Karpas-422 (cell line): Measurements from ENCODE around the gene VAT1L. TPM values are rescaled to one million over a fixed set of nuclear protein-coding genes. Genes with fewer than 3 reads are reported as not detected.
A peak's percentile ranks its signal among the peaks of the same experiment; 100 is the strongest.
"Not testable (repeated sequence)": the region's sequence is repeated elsewhere in the genome, so short reads cannot be mapped to it uniquely, and the experiment has no call there.

Experiments used
- DNase-seq: peaks from one replicate; pipeline ENCODE4 v3.0.0-alpha.2; 2015
- H2AFZ ChIP-seq: fragments of 200-600 bp; sonication (generic); 2 replicates; pipeline ENCODE4 v1.6.1; 2014; ENCODE audit warnings: antibody characterized with exemption, low read length, mixed read lengths
- H3K27ac ChIP-seq: fragments of 200-600 bp; sonication (generic); 2 replicates; pipeline ENCODE4 v1.5.1; 2014; ENCODE audit warnings: mild to moderate bottlenecking, low read length, moderate library complexity
- H3K27me3 ChIP-seq: fragments of 200-600 bp; sonication (generic); 2 replicates; pipeline ENCODE4 v1.6.1; 2014; ENCODE audit warnings: low read length, mixed read lengths
- H3K36me3 ChIP-seq: fragments of 200-600 bp; sonication (generic); 2 replicates; pipeline ENCODE4 v1.6.1; 2014; ENCODE audit warnings: low read length, mixed read lengths; ENCODE audit not compliant: insufficient read depth
- H3K4me1 ChIP-seq: fragments of 200-600 bp; sonication (generic); 2 replicates; pipeline ENCODE4 v1.6.1; 2014; ENCODE audit warnings: mild to moderate bottlenecking, low read length, mixed read lengths
- H3K4me2 ChIP-seq: fragments of 200-600 bp; sonication (generic); 2 replicates; pipeline ENCODE4 v1.6.1; 2014; ENCODE audit warnings: low read length, low read depth, mild to moderate bottlenecking; ENCODE audit not compliant: poor library complexity, severe bottlenecking
- H3K4me3 ChIP-seq: fragments of 200-600 bp; sonication (generic); 2 replicates; pipeline ENCODE4 v1.5.1; 2014; ENCODE audit warnings: mild to moderate bottlenecking, antibody characterized with exemption, low read length, mixed read lengths
- H3K79me2 ChIP-seq: fragments of 200-600 bp; sonication (generic); 2 replicates; pipeline ENCODE4 v1.6.1; 2014; ENCODE audit warnings: mild to moderate bottlenecking, low read length, mixed read lengths
- H3K9ac ChIP-seq: fragments of 200-600 bp; sonication (generic); 2 replicates; pipeline ENCODE4 v1.6.0; 2014; ENCODE audit warnings: low read length
- H3K9me2 ChIP-seq: fragments of 200-600 bp; sonication (generic), shearing (Covaris generic); replicated peaks from 2 replicates; pipeline ENCODE4 v1.6.0; 2014; ENCODE audit warnings: mild to moderate bottlenecking, low read length, moderate library complexity; ENCODE audit not compliant: insufficient read depth
- H3K9me3 ChIP-seq: fragments of 300-700, 200-600 bp; sonication (generic); 2 replicates; pipeline ENCODE4 v1.6.1; 2014; ENCODE audit warnings: low read length, mixed read lengths
- H4K20me1 ChIP-seq: fragments of 200-600 bp; sonication (generic); 2 replicates; pipeline ENCODE4 v1.6.1; 2014; ENCODE audit warnings: mild to moderate bottlenecking, antibody characterized with exemption, low read length, low read depth; ENCODE audit not compliant: insufficient read depth
- total RNA-seq: library from RNA; depleted of rRNA; stranded (reverse); fragments of >200 nt; shearing (Covaris generic); gene quantifications from 2 replicates; pipeline ENCODE4 v1.2.3, GENCODE V29; 2014; ENCODE audit warnings: low replicate concordance

VAT1L gene
- total RNA-seq, 1 experiment from 2014 or later, result 5.1 TPM

- Histone ChIP-seq H3K9ac (no peak overlapping the region), H3K4me1 (peaks cover 10% of the 10 kb centered on the region), H3K9me3 (no peaks in the 10 kb centered on the region), H3K36me3 (no peaks in the 10 kb centered on the region), H3K27me3 (no peaks in the 10 kb centered on the region), H3K9me2 (no peaks in the 10 kb centered on the region), H3K27ac (no peak overlapping the region), H4K20me1 (no peaks in the 10 kb centered on the region), H3K4me3 (no peak overlapping the region), H3K79me2 (no peaks in the 10 kb centered on the region), H2AFZ (no peak overlapping the region), H3K4me2 (no peak overlapping the region)
- DNase-seq, result no peak
These were observed 197.8 kb downstream of the VAT1L start for GRCh38 chr16:77986011-77986740.

GRCh38 chr16:77987810-77988209 lies 199.4 kb downstream of the VAT1L start:
- DNase-seq, result no peak

DNA sequence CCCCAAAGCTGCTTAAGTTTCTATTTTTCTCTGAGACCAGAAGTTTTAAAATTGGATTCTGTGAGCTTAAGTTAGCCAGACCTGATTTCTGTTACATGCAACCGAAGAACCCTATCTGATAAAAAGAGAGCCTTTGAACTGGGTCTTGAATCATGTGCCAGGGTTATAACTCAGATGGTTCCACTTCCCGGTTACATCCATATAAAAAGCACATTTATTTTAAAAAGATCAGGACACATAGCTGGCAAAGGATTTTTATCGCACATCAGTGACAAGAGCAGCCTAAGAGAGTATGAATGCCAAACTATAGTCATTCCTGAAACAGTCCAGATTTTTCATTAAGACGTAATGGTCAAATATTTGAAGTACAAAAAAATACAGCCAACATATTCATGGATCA lies 201.5 kb downstream of the VAT1L start:
- Histone ChIP-seq H3K4me3 (no peak overlapping the region), H3K36me3 (no peaks in the 10 kb centered on the region), H3K9ac (no peak overlapping the region), H3K9me2 (no peaks in the 10 kb centered on the region), H3K4me1 (peaks cover 23% of the 10 kb centered on the region), H3K27ac (no peak overlapping the region), H4K20me1 (no peaks in the 10 kb centered on the region), H3K79me2 (no peaks in the 10 kb centered on the region), H3K27me3 (no peaks in the 10 kb centered on the region; the same call in 1 of the 2 replicates), H2AFZ (no peak overlapping the region), H3K9me3 (no peaks in the 10 kb centered on the region), H3K4me2 (no peak overlapping the region)
- DNase-seq, result no peak

More at GRCh38 chr16:77987810-77988209, 199.4 kb downstream of the VAT1L start:
- H4K20me1 ChIP-seq, result no peaks in the 10 kb centered on the region
- H3K79me2 ChIP-seq, result no peaks in the 10 kb centered on the region
- H3K4me1 ChIP-seq, result peaks cover 14% of the 10 kb centered on the region
- H3K27ac ChIP-seq, result no peak overlapping the region
- H3K4me3 ChIP-seq, result no peak overlapping the region
- no peaks in the 10 kb centered on the region for H3K27me3 ChIP-seq
- H3K36me3 ChIP-seq, result no peaks in the 10 kb centered on the region
- no peak overlapping the region for H2AFZ ChIP-seq
- H3K9ac ChIP-seq, result no peak overlapping the region
- H3K9me3 ChIP-seq, result no peaks in the 10 kb centered on the region
- H3K4me2 ChIP-seq, result no peak overlapping the region
- no peaks in the 10 kb centered on the region for H3K9me2 ChIP-seq

DNA sequence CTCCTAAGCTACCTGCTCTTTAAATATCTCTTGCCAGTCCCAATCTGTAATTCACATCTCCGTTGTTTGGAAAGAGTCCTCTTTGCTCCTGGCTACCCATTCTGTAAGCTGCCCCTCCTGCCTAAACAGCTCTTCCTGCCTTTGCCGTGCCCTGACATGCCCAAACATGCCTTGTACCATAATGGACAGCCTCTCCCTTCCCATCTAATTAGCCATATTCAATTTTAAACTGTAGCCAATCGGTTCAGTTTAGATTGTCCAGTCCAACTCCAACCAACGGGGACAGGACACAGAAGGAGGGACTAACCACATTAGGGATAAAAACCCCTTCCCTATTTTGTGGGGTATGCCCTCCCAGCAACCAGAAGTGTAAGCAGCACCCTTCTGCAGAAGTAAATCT lies 203.3 kb downstream of the VAT1L start:
- H3K4me2 ChIP-seq, result no peak overlapping the region
- no peak for DNase-seq
- no peaks in the 10 kb centered on the region for H4K20me1 ChIP-seq
- H3K27ac ChIP-seq, result no peak overlapping the region
- H3K9ac ChIP-seq, result no peak overlapping the region
- H3K9me2 ChIP-seq, result no peaks in the 10 kb centered on the region
- H3K9me3 ChIP-seq, result no peaks in the 10 kb centered on the region; the same call in 1 of the 2 replicates
- H3K4me3 ChIP-seq, result no peak overlapping the region
- H2AFZ ChIP-seq, result no peak overlapping the region
- no peaks in the 10 kb centered on the region; the same call in 1 of the 2 replicates for H3K27me3 ChIP-seq
- H3K36me3 ChIP-seq, result no peaks in the 10 kb centered on the region
- H3K79me2 ChIP-seq, result no peaks in the 10 kb centered on the region
- H3K4me1 ChIP-seq, result peaks cover 23% of the 10 kb centered on the region

GRCh38 chr16:77992381-77992780 lies 204.0 kb downstream of the VAT1L start:
- H3K79me2 ChIP-seq, H3K27me3 ChIP-seq, H3K9me2 ChIP-seq, H4K20me1 ChIP-seq, H3K9me3 ChIP-seq, DNase-seq, H3K9ac ChIP-seq, H3K4me3 ChIP-seq, H3K36me3 ChIP-seq, H3K27ac ChIP-seq, H2AFZ ChIP-seq: not testable (repeated sequence)
- Histone ChIP-seq H3K4me1 (peaks cover 23% of the 10 kb centered on the region), H3K4me2 (peak overlapping the region; percentile 32)

- Histone ChIP-seq H4K20me1 (no peaks in the 10 kb centered on the region), H3K9me3 (no peaks in the 10 kb centered on the region; the same call in 1 of the 2 replicates), H3K27me3 (no peaks in the 10 kb centered on the region; the same call in 1 of the 2 replicates), H2AFZ (no peak overlapping the region), H3K4me3 (no peak overlapping the region), H3K36me3 (no peaks in the 10 kb centered on the region), H3K9me2 (no peaks in the 10 kb centered on the region), H3K4me2 (peak overlapping the region; percentile 32), H3K4me1 (peaks cover 14% of the 10 kb centered on the region), H3K27ac (no peak overlapping the region), H3K79me2 (no peaks in the 10 kb centered on the region), H3K9ac (no peak overlapping the region)
- DNase-seq, result peak; percentile 59
These were observed 205.0 kb downstream of the VAT1L start for GRCh38 chr16:77993111-77993985.

DNA sequence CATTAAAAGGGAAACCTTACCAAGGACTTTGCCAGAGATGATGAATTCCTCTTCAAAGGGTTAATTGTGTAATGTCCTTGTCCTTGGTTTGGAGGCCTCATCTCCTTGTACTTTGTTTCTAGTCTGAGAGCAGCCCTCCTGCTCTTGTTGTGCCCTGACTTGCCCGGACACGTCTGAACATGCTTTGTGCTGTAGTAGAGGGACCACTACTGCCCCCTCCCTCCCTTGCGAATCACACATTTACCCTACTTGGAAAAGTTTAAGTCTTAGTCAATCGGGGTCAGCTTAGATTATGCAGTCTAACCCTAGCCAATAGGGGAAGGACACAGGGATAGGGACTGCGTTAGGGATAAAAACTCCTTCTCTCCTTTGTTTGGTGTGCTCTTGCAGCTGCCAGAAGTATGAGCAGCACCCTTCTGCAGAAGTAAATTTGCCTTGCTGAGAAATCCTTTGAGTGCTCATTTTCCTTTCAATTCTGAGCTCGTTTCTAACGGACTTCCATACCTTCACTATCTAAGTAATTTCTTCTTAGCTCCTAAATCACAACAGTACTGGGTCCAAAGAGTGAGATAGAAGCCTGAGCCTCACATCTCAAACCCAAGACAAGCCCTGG lies 207.6 kb downstream of the VAT1L start:
- H2AFZ ChIP-seq, result no peak overlapping the region
- no peak for DNase-seq
- no peaks in the 10 kb centered on the region; the same call in 1 of the 2 replicates for H3K9me3 ChIP-seq
- H3K4me1 ChIP-seq, result peaks cover 13% of the 10 kb centered on the region
- H3K79me2 ChIP-seq, result no peaks in the 10 kb centered on the region
- H3K9me2 ChIP-seq, result no peaks in the 10 kb centered on the region
- no peak overlapping the region for H3K4me2 ChIP-seq
- H3K27ac ChIP-seq, result no peak overlapping the region
- H3K9ac ChIP-seq, result no peak overlapping the region
- H3K4me3 ChIP-seq, result no peak overlapping the region
- H4K20me1 ChIP-seq, result no peaks in the 10 kb centered on the region
- no peaks in the 10 kb centered on the region for H3K36me3 ChIP-seq
- no peaks in the 10 kb centered on the region; the same call in 1 of the 2 replicates for H3K27me3 ChIP-seq
